NCI-H226 (cell line): ENCODE measurements around the gene RPH3AL.
A peak's percentile ranks its signal among the peaks of the same experiment; 100 is the strongest.

Source experiments
- DNase-seq: peaks from one replicate; pipeline ENCODE4 v3.0.0-alpha.2; 2015

RPH3AL gene

DNA sequence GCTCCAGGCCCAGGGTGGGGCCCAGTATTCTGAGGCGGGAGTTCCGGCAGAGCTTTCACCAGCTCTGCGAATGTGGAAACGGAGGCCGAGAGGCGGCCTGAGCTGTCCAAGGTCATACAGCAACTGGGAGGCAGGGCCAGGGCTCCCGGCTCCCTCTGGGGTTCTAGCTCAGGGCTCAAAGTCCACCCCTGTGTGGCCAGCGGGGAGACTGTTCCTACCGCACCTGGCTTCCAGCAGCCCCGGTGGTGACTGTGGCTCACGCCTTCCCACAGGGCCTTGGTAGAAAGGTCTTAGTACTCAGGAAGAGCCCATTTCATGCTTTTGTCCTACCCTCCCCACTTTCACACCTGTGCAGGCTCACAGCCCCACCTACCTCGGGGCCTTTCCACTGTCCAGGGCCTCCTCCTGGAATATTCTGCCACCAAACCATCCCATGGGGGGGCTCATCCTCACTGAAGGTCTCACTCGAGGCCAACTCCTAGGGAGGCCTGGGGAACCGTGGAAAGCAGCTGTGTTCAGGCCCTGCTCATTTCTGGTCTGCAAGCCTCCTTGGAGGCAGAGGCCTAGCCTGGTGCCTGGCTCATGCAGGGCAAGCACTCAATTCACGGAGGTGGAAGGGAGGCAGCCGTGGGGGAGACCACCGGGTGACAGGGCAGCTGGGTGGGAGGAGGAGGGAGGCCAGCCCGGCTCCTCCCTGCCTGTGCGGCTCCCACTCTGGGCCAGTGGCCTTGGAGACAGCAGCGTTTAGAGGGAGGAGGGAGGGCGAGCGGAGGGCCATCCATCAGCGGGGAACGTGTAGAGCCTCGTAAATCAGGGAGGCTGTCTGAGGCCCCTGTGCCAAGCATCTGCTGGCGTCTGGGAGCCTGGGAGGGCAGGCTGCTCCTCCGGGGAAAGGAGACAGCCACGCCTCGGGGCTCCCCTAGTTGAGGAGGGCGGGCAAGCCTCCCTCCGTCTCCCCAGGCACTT lies 158.5 kb downstream of the RPH3AL start:
- DNase-seq: no peak

DNA sequence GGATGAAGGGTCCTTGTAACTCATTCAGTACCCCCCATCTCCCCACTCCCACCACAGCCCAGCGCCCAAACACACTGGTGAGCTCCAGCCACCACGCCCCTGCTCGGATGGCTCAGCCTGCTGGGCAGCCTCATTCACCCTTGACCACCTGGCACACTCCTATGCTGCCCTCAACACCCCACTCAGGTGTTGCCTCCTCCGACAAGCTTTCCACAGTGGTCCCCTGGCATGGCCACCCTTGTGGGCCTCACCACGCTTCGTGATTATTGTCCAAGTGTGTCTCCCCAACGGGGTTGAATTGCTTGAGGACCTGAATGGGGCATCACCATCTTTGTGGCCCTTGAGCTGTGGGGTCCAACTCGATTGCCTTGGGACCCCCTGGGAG lies 159.2 kb downstream of the RPH3AL start:
- no peak for DNase-seq

DNA sequence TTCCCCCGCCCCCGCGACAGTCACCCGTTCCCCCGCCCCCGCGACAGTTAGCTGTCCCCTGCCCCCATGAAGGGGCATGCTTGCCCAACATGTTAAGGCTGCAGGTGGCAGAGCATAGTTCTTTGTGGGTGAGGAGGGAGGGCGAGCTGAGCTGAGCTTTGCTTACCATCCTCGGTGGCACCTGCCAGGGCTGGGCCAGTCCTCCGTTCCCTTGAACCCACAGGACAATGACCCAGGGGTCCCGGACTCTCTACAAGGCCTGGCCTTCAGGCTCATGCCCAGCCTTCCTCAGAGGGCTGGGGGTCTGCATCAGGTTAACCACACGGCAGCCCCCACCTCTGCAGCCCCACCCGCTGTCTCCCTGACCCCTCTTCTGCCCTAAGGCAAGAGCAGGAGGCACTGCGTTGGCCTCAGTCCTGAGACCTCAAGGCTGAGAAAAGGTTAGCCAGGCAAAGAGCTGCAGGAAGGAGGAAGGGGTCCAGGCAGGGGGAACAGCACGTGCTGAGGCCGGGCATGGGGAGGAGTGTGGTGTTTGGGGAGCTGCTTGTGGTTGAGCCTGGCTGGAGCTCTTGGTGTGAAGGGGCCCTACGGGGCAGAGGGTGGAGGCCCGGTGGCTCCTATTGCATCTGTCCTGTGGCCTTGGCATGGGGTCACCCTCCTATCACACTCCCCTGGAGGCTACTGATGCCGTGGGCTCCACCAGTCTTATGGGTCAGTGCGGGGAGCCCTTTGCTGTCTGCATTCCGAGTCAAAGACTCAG lies 159.8 kb downstream of the RPH3AL start:
- DNase-seq: no peak

DNA sequence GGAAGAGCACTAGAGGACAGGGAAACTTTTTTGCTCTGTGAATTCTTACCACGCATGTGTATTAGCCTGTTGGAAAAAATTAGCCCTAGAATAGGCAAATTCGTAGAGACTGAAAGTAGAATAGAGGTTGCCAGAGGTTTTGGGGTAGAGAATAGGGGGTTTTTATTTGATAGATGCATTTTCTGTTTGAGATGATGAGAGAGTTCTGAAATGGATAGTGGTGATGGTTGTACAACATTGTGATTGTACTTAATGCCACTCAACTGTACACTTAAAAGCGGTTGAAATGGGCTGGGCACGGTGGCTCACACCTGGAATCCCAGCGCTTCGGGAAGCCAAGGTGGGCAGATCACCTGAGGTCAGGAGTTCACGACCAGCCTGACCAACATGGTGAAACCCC lies 163.2 kb downstream of the RPH3AL start:
- no peak for DNase-seq

DNA sequence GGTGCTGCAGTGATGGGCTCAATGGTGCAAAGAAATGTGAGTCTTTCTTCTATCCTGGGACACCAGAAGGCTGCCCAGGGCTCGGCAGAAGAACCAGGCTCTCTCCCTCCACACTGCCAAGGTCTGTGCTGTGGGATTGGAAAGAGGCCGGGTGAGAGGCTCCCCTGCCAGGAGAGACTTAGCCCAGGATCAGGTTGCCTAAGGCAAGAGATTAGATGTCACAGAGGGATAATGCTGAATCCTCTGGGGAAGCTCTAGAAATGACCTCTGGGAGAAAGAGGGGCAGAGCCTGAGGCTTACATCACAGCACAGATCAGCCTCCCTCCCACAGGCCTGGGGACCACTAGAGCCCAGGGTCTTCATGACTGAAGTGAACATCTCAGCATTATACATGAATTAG lies 165.5 kb downstream of the RPH3AL start:
- DNase-seq: no peak

DNA sequence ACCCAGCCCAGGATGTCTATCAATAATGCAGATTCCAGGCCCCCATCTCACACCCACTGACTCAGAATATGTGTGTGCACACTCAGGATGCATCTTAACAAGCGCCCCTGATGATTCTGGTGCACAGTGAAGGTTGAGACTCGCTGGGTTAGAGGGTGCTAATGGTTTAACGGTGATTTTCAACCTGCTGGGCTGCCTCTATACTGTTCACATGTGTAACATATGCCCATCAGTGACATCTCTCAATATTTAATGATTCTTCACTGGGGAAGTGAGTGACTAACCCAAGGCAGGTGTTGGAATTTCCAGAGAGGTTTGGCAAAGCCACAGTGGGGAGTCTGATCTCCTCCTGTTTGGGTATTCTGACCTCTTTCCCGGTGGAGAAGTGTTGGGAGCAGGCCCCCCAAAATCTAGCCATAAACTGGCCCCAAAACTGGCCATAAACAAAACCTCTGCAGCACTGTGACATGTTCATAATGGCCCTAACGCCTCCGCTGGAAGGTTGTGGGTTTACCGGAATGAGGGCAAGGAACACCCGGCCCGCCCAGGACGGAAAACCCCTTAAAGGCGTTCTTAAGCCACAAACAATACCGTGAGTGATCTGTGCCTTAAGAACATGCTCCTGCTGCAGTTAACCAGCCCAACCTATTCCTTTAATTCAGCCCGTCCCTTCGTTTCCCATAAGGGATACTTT lies 167.0 kb downstream of the RPH3AL start:
- DNase-seq: no peak

DNA sequence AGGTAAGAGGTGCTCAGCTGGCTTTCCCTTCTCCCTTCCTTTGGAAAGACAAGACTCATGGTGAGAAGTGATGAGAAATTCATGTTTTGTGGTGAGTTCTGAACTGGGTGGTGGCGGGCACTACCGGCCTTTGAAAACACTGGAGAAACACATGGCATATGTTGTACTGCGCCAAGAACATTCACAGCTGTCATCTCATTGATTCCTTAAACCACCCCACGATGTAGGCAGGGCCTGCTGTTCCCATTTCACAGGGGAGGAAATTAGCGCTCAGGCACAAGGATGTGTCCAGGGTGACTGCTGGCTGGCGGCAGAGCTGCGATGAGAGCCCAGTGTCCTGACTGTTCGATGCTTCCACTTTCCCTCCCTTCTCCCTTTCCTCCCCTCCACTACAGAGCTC lies 169.6 kb downstream of the RPH3AL start:
- DNase-seq: no peak

DNA sequence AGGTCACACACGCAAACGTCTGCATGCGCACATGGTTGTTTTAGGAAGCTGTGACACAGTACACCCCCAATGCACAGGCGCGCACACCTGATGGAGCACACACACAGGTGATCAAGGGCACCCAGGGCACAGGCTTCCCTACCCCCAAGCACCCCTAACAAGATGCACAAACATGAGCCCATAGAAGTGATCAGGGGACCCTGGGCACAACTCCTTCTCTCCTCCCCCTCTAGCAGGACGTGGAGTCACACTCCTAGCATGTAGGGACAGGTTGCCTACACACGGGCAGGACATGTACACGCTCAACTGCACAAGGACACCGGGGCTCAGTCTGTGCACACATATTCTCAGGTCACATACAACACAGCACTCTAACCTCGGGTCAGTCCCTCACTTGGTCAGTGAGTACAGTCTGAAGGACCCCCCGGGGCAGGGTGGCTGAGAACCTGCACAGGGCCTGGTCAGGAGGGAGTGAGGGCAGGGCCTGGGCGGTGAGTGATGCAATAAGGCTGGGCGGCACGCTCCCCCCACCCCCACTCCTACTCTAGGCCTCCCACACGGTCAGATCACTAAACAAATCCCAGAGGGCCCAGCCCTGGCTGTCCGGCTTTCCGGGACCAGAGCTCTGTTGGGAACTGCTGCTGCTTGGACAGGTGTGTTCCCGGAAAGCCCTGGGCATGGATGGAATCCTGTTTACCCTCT lies 170.4 kb downstream of the RPH3AL start:
- DNase-seq: peak; percentile 17

DNA sequence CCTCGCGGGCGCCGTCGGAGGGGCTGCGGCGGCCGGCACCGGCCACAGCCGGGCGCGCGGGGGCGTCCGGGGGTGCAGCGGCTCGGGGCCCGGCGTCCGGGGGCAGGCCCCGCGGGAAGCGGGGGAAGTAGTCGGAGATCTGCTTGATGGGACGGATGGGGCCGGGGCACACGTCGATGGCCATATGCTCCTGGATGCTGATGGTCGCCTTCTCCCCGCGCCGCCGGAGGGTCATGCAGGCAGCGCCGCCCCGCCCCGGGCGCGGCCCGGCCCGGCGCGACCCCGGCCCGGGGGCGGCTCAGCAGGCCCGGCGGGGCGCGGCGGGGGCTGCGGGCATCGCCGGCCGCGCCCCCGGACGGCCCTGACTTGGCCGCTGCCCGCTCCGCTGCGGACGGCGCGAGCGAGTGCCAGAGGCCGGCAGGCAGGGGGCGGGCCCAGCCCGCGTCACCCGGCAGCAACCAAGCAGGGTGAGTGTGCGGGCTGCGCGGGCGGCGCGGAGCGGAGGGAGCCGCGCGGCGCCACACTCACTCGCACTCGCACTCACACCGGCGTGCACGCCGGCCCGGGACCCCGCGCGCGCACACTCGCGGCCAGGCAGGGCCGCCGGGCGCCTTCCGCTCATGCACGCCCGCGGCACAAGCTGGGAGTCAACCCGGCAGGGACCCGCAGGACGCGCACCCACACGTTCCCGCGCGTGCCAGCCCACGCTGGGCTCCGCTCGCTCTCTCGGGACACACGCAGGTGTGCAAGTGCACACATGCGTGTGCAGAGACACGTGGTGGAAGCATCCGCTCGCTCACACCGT lies 171.2 kb downstream of the RPH3AL start, which contains the start of gene DOC2B:
TSS of gene DOC2B (minus strand) at position 406 of the 805 bp plus-strand sequence. CDS start at position 235, 171 bp downstream.
- peak; percentile 46 for DNase-seq

DNA sequence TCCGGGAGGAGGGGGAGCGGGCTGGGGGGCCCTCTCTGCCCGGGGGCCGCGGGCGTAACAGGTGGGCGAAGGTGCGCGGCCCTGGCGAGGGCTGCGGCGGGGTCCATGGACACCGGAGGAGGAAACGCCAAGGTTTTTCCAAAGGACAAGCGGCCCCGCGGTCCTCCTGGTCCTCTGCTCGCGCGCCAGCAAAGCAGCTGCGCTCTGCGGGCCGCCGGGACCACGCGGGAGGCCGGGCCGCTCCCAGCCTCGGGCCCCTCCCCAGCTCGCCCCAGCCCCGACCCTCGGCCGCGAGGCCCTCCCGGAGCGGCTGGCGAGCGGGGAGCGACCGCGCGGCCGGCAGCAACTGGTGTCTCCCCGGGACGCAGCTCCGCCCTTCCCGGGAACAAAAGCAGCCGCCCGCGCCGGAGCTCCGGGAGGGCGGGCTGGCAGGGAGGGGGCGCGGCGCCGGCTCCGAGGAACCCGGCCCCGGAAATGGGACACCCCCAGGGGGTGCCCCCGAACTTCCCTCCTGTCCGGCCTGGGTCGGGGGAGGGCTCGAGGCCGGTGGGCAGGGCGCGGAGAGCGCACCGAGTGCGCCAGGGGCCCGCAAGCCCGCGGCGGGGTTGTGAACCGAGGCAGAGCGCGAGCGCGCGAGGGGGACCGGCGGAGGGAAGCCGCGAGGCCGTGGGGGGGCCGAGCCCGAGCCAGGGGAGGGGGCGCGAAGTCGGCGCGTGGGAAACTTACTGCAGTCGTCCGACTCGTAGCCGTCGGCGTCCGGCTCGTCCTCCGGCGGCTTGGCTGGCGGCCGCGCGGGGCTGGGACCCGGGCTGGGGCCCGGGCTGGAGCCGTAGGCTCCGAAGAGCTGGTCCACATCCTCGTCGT lies 172.0 kb downstream of the RPH3AL start:
- DNase-seq: no peak

DNA sequence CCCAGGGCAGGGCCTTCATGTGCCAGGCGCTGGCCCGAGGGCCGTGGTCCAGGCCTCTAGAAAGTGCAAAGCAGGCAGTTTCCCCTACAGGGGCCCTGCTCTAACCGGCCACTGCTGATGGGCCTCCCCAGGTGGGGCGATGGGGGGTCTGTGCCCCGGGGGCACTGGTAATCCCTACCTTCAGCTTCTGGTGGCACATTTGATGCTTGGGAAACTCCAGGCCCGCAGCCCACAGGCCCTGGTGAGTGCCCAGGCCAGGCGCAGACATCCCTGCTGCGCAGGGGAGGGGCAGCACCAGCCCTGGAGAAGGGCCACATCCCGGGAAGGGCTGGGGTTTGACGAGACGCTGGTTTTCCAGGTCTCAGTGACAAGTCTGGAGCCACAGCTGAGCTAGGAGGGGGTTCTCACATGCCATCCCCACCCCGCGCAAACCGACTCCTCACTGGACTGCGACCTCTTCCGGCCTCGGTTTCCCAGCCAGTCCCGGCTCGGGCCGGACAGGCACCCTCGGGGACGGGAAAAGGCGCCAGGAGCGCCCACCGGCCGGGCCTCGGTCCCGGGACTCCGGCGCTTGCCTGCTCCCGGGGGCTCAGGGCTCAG lies 172.7 kb downstream of the RPH3AL start:
- DNase-seq: no peak

DNA sequence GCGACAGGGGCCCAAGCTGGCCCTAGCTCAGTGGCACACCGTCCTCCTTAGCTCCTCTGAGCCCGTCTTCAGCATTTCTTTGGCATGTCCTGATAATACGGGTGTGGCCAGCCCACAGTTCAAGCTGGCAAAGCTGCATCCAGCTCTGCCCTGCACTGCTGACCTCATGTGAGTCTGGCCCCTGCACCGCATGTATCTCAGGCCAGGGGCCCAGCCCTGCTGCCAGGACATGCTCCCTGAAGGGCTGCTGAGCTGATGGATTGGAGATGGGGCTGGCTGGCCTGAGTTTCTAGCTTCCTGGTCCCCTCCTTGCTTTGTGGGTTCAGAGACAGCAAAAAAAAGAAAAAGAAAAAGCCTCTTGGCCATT lies 173.6 kb downstream of the RPH3AL start:
- DNase-seq: peak; percentile 26

DNA sequence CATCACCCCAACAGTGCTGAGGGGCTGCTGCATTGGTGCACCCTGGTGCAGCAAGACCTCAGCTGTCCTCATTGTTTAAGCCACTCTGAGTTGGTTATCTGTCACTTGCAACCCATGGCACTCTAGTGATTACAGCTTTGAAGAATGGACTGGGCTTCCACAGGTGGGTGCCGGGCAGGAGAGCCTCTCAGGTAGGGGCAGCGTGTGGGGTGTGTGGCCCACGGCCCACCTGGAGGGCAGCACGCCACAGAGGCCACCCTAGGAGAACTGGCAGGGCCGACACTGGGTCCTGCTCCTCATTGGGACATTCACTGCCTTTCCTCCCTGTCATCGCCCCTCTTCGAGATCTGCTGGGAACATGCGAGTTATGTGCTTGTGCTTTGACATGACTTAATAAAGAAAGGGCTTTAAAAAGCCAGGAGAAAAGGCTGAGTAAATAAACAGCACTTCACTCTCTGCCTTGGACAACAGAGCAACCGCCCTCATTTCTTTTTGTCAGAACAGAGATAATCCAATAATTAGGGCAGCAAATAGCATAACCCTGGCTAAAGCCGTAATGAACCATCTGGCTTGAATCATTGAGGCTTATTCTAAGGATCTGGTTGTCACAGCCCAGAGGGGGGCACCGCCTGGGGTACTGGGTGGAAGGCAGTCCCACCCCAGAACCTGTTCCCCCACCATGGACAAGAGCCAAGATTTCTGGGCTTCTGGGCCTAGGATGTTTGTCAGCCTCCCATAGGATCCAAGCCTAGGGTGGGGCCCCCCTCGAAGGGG lies 174.1 kb downstream of the RPH3AL start:
- no peak for DNase-seq

DNA sequence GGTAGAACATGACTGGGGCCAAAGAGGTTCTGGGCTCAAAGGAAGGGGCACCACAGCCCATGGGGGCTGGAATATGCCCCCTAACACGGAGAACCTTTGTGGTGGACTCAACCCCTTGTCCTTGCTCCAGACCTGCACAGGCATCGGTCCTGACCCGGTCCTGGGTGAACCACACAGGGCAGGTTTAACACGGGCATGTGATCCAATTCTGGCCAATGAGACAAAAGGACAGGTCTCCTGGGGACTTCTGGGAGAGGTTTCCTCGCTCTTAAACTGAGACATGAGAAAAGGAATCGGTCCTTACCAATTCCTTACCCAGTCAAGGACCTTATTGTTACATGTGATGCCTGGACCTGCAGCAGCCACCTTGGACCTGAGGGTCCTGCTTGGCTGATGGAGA lies 174.8 kb downstream of the RPH3AL start:
- DNase-seq: no peak

DNA sequence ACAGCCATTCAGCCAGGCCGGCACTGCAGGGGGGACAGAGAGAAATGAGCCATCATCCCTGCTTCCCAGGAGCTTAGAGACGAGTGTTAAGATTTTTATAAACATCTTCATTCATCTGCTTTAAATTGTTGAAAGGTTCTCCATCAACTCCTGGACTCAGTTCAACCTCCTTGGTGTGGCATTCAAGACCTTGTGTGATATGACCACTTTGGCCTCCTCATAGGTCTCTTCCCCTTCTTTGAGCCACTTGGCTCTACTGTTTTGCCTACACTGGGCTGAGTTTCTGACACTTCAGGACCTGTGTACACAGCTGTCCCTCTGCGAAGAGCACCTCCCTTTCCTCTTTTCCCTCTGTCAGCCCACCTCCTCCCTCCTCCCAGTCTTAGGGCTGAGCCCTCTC lies 175.5 kb downstream of the RPH3AL start:
- DNase-seq: no peak

DNA sequence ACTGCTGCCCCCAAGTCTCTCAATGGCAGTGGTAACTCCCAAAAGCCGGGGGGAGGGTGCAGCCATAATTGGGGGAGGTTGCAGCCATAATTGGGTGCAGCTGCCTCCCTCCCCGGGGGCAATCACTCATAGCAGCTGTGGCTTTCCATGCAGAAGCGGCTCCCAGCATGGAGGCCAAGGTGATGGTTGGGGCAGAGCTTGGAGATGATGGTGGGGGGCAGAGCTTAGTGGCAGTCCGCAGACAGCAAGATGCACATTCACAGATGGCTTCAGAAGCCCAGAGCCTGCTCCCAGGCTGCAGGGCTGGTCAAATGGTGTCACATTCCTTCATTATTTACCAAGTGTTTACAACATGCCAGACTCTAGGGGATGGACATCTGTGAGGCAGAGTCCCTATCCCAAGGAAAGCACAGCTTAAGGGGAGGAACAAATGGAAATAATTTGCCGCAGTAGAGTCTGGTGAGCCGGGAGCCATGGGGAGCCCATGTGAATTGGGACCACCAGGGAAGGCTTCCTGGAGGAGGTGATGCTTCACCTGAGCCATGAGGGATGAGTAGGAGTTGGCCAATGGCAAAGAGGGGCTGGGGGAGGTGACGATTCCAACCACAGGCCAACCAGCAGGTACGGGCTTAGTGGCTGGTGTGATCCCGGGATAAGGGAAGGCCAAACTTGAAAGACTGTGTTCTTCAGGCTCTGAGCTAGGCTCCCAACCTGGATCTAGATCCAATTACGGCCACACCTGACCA lies 179.3 kb downstream of the RPH3AL start:
- no peak for DNase-seq

DNA sequence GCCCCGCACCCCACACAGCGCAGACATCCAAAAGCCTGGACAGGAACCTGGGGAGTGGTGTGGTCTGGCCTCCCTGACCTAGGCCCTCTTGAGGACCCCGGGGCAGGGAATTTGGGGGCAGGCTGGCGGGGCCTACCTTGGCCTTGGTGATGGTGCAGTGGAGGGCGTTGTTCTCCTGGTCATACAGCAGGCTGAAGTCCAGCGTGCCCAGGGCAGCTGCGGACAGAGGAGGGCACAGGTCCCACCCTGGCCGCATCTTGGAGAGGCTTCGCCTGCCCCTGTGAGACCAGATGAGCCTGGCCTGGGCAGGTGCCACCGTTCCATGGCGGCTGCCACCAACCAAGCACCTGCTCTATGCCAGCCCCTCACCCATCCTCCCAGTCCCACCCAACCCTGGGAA lies 180.2 kb downstream of the RPH3AL start:
- no peak for DNase-seq

DNA sequence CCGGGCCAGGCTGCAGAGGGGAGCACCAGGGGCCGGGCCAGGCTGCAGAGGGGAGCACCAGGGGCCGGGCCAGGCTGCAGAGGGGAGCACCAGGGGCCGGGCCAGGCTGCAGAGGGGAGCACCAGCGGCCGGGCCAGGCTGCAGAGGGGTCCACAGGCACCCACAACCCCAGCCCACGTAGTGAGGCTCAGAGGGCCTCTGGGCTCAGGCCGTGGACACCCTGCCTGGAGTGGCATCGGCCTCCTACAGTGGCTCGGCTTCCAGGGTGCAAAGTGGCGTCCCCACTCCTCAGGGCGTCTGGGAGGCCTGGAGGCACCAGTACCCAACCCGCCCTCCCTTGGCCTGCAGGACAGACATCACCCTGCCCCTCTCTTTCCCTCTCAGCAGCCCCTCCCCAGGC lies 180.7 kb downstream of the RPH3AL start:
- no peak for DNase-seq

DNA sequence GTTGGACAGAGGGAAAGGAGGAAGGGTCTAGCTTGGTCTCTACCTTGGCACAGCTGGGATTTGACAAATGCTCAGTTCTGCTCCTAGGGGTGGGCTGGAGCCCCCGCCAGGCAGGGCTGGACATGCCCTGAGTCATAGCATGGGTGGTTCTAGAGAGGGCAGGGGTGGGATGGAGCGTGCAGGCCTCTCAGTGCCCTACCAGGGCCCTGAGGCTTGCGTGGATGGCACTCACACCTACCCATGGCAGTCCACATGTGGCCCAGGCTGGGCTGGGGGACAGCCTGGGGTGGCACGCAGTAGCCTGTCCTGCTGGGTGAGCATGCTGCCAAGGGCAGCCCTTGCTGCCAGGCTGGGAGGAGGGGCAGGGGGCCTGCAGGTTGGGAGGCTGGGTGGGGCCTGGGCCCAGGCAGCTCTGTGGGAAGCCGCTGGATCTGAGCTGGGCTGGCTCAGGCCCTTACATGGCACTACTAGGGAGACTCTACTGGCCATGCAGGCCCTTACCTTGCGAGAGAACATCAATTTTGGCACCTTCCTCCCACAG lies 182.4 kb downstream of the RPH3AL start:
- DNase-seq: no peak
